Mucosa of descending colon (tissue), 3 donors: ENCODE measurements around the gene SH3BP2. TPM values are rescaled to one million over a fixed set of nuclear protein-coding genes. Genes with fewer than 3 reads are reported as not detected.

Source experiments
- ATAC-seq: fragments of 200-7000 bp; cut with Tn5 transposase; one replicate; pipeline ENCODE4 v1.9.1; 2020; ENCODE audit warnings: mild to moderate bottlenecking, moderate library complexity
- DNase-seq, 3 donors: peaks; one replicate each; pipeline ENCODE4 v3.0.0-alpha.2; 2020
- H3K36me3 ChIP-seq: fragments of 200-600 bp; one replicate; pipeline ENCODE4 v1.8.0; 2021; ENCODE audit warnings: low read depth, mild to moderate bottlenecking
- H3K4me1 ChIP-seq: fragments of 200-600 bp; one replicate; pipeline ENCODE4 v1.8.0; 2021; ENCODE audit warnings: low read depth, mild to moderate bottlenecking
- H3K4me3 ChIP-seq: fragments of 200-600 bp; one replicate; pipeline ENCODE4 v1.8.0; 2021; ENCODE audit warnings: mild to moderate bottlenecking
- H3K9me3 ChIP-seq: fragments of 200-600 bp; one replicate; pipeline ENCODE4 v1.8.0; 2021; ENCODE audit warnings: mild to moderate bottlenecking
- intact Hi-C, 2 donors: fragments of 100-400 bp; cut with DNase I in 1 of 2; cut with micrococcal nuclease in 1 of 2; formaldehyde crosslinking; loops; one replicate each; pipeline versions ENCODE4 v1.11.0 to v1.11.1; 2022; cut with DNase I, micrococcal nuclease
- total RNA-seq, 3 donors: library from RNA; stranded (reverse); fragmentation: NEBNext Ultra II Directional in 2 of 3; extraction: Animal tissue kit (Norgen Biotek cat#: 25700) in 2 of 3; gene quantifications; one replicate each; pipeline versions ENCODE4 v1.2.1 to v1.2.4, GENCODE V29; 2021 to 2023
- TF ChIP-seq, protein P1 (sequence below): fragments of 200-600 bp; IDR thresholded peaks from one replicate; pipeline ENCODE4 v1.8.0; 2022; ENCODE audit warnings: antibody characterized with exemption, mild to moderate bottlenecking
- donor health status: DM: no; HTN: no; CAD: no; lungs with moderate emphysema.
- donor health status: DM: no; HTN: no; CAD: no.
- donor health status: DM: no; HTN: yes; CAD: no.

Gene SH3BP2
- total RNA-seq, 3 donors from 2014 or later: 48.1 to 75.3 (median 73.0) TPM

DNA sequence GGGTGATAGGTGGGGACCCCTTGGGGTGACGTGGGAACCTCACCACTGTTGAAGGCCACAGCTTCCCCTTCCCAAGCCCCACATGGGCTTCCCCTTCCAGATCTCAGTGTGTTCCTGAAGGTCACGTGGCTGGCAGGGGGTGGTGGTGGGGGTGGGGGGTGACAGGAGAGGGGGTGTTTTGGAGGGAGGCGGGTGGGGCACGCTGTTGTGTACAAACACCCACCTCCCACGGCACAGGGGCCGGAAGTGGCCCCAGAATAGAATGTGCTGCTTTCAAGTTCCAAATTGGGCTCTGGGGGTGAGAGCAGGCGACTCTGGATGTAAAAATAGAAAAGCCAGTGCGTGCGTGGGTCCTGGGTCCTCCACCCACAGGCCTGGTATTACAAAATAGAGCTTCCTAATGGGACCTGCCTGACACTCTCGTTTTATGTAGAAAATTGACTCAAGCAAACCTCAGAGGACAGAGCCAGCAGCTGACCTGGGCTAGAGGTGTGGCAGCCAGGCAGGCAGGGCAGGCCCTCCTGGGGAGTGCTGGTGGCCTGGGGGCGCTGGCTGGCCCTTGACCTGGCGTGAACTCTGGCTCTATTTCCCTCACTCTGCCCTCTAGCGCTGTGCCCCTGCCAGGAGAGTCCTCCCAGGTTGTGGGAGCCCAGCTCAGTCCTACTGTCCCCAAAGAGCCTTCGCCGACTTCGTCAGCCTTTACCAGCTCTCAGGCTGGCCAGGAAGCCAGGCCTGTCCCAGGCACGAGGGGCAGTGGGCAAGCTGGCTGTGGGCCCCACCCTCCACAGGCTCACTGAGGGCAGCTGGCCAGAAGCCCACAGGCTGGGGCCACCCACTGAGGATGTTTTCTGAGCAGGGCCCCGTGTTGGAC lies 5.4 kb upstream of the SH3BP2 start:
- Histone ChIP-seq H3K36me3 (no peaks in the 10 kb centered on the region), H3K9me3 (no peaks in the 10 kb centered on the region), H3K4me1 (peaks cover 18% of the 10 kb centered on the region), H3K4me3 (no peak overlapping the region)
- intact Hi-C loops: loop anchor here in 1 of 2 donors (10.0 kb wide), 1 partner anchor 77 kb away; no protein-coding TSS in a partner anchor
- TF ChIP-seq, protein P1, sequence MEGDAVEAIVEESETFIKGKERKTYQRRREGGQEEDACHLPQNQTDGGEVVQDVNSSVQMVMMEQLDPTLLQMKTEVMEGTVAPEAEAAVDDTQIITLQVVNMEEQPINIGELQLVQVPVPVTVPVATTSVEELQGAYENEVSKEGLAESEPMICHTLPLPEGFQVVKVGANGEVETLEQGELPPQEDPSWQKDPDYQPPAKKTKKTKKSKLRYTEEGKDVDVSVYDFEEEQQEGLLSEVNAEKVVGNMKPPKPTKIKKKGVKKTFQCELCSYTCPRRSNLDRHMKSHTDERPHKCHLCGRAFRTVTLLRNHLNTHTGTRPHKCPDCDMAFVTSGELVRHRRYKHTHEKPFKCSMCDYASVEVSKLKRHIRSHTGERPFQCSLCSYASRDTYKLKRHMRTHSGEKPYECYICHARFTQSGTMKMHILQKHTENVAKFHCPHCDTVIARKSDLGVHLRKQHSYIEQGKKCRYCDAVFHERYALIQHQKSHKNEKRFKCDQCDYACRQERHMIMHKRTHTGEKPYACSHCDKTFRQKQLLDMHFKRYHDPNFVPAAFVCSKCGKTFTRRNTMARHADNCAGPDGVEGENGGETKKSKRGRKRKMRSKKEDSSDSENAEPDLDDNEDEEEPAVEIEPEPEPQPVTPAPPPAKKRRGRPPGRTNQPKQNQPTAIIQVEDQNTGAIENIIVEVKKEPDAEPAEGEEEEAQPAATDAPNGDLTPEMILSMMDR: no peak
- ATAC-seq: peak; percentile 55
- peak in 2 of 3 donors; percentile 47 to 76 for DNase-seq

DNA sequence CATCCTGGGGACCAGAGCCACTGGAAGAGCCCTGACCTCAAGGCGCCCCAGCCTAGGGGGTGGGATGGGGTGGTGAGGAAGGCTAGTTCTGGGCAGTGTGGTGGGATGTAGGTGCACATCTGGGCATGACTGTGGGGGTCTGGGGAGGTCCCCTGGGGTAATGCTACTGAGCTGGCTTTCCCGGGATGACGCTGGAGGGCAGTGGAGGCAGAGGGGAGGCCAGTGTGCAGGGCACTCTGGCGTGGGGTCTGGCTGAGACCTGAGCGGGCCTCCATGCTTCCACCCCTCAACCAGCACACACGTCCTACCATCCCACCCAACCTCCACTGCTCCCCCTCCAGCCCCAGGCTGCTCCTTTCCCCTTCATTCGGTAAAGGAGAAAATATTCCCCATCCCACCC lies 4.8 kb upstream of the SH3BP2 start:
- ATAC-seq: no peak
- Histone ChIP-seq H3K4me3 (no peak overlapping the region), H3K36me3 (no peaks in the 10 kb centered on the region), H3K9me3 (no peaks in the 10 kb centered on the region), H3K4me1 (peaks cover 21% of the 10 kb centered on the region)
- intact Hi-C loops: loop anchor here in 1 of 2 donors (10.0 kb wide), 1 partner anchor 77 kb away; no protein-coding TSS in a partner anchor
- TF ChIP-seq, protein P1: no peak
- no peak for DNase-seq

DNA sequence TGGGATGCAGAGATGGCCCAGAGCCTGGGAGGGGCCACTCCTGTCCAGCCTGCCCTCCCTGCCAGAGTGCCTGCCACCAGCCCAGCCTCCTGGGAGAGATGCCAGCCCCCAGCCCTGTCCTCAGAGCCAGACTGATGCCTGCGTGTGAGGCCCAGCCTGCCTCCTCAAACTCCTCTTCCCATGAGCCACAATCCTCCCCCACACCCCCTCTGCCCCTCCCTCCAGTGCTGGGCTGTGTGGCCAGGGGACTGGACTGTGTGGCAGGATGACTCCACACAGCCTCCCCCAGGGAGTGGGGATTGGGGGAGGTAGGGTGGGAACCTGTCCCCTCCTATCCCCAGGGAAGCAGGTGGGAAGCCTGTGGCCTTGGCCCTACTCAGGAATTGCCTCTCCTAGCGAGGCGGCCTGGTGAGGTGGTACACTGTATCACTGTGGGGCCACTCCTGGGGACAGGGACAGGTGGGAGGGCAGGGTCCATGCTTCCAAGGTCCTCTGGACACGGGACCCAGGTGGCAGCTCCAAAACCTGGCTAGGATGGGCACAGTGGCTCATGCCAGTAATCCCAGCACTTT lies 4.3 kb upstream of the SH3BP2 start:
- TF ChIP-seq, protein P1: no peak
- no peak overlapping the region for H3K4me3 ChIP-seq
- no peaks in the 10 kb centered on the region for H3K9me3 ChIP-seq
- peaks cover 21% of the 10 kb centered on the region for H3K4me1 ChIP-seq
- no peaks in the 10 kb centered on the region for H3K36me3 ChIP-seq
- DNase-seq (peak in 2 of 3 donors; percentile 7 to 58), ATAC-seq (no peak)
- intact Hi-C loops: loop anchor here in 1 of 2 donors (10.0 kb wide), 1 partner anchor 76 kb away; no protein-coding TSS in a partner anchor

DNA sequence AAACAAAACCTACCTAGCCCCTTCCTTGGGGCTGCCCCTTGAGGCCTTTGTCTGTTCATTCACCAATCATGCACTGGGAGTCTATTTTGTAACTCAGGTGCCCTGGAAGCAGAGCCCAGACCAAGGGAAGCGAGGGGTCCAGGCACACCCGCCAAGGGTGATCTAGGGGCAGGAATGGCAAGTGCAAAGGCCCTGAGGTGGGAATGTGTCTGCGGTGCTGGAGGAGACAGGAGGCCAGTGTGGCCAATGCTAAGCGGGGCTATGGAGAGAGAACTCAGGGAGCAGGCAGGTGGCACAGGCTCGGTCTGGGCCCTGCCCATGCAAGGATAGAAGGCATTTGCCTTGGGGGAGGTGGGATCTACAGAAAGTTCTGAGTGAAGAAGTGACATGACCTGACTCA lies 3.5 kb upstream of the SH3BP2 start:
- no peaks in the 10 kb centered on the region for H3K36me3 ChIP-seq
- TF ChIP-seq, protein P1: no peak
- DNase-seq (peak in 1 of 3 donors; percentile 33), ATAC-seq (no peak)
- H3K4me1 ChIP-seq: peaks cover 28% of the 10 kb centered on the region
- H3K9me3 ChIP-seq: no peaks in the 10 kb centered on the region
- intact Hi-C loops: loop anchor here in 1 of 2 donors (10.0 kb wide), 1 partner anchor 75 kb away; no protein-coding TSS in a partner anchor
- H3K4me3 ChIP-seq: no peak overlapping the region

DNA sequence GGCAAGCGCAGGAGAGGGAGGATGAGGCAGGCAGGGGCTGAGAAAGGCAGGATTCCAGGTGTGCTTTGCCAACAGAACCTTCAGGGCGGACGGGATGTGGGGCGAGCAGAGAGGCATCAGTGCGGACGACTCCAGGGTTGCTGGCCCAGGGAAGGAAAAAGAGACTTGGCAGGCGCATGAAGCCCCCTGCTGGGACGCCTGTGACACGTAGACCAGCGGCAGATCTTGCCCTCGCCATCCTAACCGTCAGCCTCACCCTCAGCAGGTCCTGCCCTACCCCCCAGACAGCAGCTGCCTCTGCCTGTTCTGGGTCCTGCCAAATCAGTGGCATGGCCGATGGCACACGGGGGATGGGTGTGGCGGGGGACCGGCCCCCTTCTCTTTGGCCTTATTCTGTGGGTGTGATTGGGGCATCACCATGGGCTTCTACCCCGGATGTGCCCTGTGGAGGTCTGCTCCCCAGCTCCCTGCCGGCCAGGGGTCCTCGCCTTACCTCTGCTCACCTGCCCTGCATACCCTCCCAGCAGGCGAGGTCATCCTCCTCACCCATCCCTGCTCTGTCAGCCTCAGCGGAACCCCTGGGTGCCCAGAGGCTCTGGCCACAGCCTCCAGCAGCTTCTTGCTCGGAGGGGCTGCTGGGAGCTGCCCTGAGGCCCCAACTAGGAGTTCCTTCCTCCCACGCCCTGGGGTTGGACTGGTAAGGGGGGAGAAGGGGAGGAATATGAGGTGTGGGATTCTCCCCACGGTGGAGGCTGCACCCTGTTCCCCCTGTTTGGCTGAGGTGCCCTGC lies 2.9 kb upstream of the SH3BP2 start:
- Histone ChIP-seq H3K9me3 (no peaks in the 10 kb centered on the region), H3K4me1 (peaks cover 34% of the 10 kb centered on the region), H3K36me3 (no peaks in the 10 kb centered on the region), H3K4me3 (no peak overlapping the region)
- intact Hi-C loops: loop anchor here in 1 of 2 donors (10.0 kb wide), 1 partner anchor 75 kb away; no protein-coding TSS in a partner anchor
- TF ChIP-seq, protein P1: no peak
- ATAC-seq (no peak), DNase-seq (peak in 1 of 3 donors; percentile 56)
